Heart right ventricle (tissue), 16 donors: ENCODE measurements around the gene SMAP1. TPM values are rescaled to one million over a fixed set of nuclear protein-coding genes. Genes with fewer than 3 reads are reported as not detected.

Source experiments
- ATAC-seq, 8 donors: fragments of 200-7000 bp; cut with Tn5 transposase; one replicate each; pipeline ENCODE4 v1.9.1; 2020; ENCODE audit warnings: mild to moderate bottlenecking in 8 of 8, moderate library complexity in 8 of 8, moderate number of reproducible peaks in 1 of 8
- DNase-seq, 2 donors: peaks; one replicate each; pipeline ENCODE4 v3.0.0-alpha.2; 2020
- H3K27ac ChIP-seq, 10 donors: fragments of 200-600 bp; sonication (generic) in 2 of 10; one replicate each; pipeline versions ENCODE4 v1.5.0 to v1.8.0; 2020 to 2022; ENCODE audit warnings: mild to moderate bottlenecking in 3 of 10
- H3K27me3 ChIP-seq, 7 donors: fragments of 200-600 bp; one replicate each; pipeline ENCODE4 v1.8.0; 2021 to 2022; ENCODE audit warnings: mild to moderate bottlenecking in 2 of 7
- H3K36me3 ChIP-seq, 9 donors: fragments of 200-600 bp; sonication (generic) in 1 of 9; one replicate each; pipeline versions ENCODE4 v1.5.0 to v1.8.0; 2020 to 2022; ENCODE audit warnings: mild to moderate bottlenecking in 2 of 9
- H3K4me1 ChIP-seq, 9 donors: fragments of 200-600 bp; sonication (generic) in 1 of 9; one replicate each; pipeline versions ENCODE4 v1.5.0 to v1.8.0; 2020 to 2022; ENCODE audit warnings: mild to moderate bottlenecking in 4 of 9
- H3K4me3 ChIP-seq, 10 donors: fragments of 200-600 bp; sonication (generic) in 2 of 10; one replicate each; pipeline versions ENCODE4 v1.5.0 to v1.8.0; 2020 to 2022; ENCODE audit warnings: mild to moderate bottlenecking in 7 of 10, moderate library complexity in 2 of 10
- H3K9me3 ChIP-seq, 11 donors: fragments of 200-600 bp in 10 of 11; sonication (generic) in 2 of 11; one replicate each; pipeline versions ENCODE4 v1.5.0 to v1.8.0; 2013 to 2022; ENCODE audit warnings: mild to moderate bottlenecking in 2 of 11, control low read depth in 1 of 11, moderate library complexity in 1 of 11
- WGBS, 2 donors: extraction: QIAGEN DNeasy Blood & Tissue Kit; methylation state at CpG; one replicate each; pipeline ENCODE4 v1.1.7; 2013; ENCODE audit warnings: inconsistent platforms in 1 of 2; 5-methylcytosine and 5-hydroxymethylcytosine counted together
- intact Hi-C, 10 donors: fragments of 100-400 bp; cut with DNase I; formaldehyde crosslinking; loops; one replicate each; pipeline versions ENCODE4 v1.11.1 to v1.14.2; 2022
- polyA plus RNA-seq, 2 donors: library from polyadenylated mRNA; stranded (reverse); fragments of 200-250 nt; gene quantifications; one replicate each; pipeline ENCODE4 v1.2.3, GENCODE V29; 2013
- total RNA-seq, 10 donors: library from RNA; stranded (reverse); fragmentation: NEBNext Ultra II Directional in 3 of 10; extraction: Animal tissue kit (Norgen Biotek cat#: 25700) in 3 of 10; gene quantifications; one replicate each; pipeline versions ENCODE4 v1.2.1 to v1.2.4, GENCODE V29; 2021 to 2023
- TF ChIP-seq, protein P1 (sequence below), 9 donors: fragments of 200-600 bp; sonication (generic) in 2 of 9; IDR thresholded peaks; one replicate each; pipeline versions ENCODE4 v1.5.0 to v1.8.0; 2021 to 2022; ENCODE audit warnings: antibody characterized with exemption in 9 of 9, mild to moderate bottlenecking in 5 of 9, moderate library complexity in 1 of 9
- donor health status: Arrhythmogenic right ventricular cardiomyopathy.
- donor health status: ischemic (EF 13 %, LVEDD 7.1; RV severe dilation, severe dysfunction).
- donor health status: healthy with polysubstance abuse.
- donor health status: DM: no; HTN: yes; CAD: no.
- donor health status: DM: no; HTN: no; CAD: no.
- donor health status: ischemic (EF 25% LVEDD 6.9; RV normal size, moderate dysfunction).
- donor health status: ischemic (EF 25% LVEDD 5.7; RV mildly dilated, moderate dysfunction).
- donor health status: healthy.
- donor health status: DM: yes; HTN: yes; CAD: no.
- donor health status: Ischemic cardiomyopathy.
- donor health status: ischemic (EF 35%, LVEDD 5.7; RV mildly dilated, moderate dysfunction).
- donor health status: nonischemic (EF 11% LVEDD 7.7; RV severe dilation, severe dysfunction).
- donor health status: DM: yes; HTN: yes; CAD: no.
- donor health status: PGD.
- donor health status: ischemic (EF 29% LVEDD 5.4; RV normal size, mild dysfunction).
- donor health status: nonischemic (EF 23%, LVEDD 6.1; RV moderate dilation, normal function).

The SMAP1 gene
- total and polyA plus RNA-seq, 12 donors, result 12.8 to 36.3 (median 30.3) TPM

DNA sequence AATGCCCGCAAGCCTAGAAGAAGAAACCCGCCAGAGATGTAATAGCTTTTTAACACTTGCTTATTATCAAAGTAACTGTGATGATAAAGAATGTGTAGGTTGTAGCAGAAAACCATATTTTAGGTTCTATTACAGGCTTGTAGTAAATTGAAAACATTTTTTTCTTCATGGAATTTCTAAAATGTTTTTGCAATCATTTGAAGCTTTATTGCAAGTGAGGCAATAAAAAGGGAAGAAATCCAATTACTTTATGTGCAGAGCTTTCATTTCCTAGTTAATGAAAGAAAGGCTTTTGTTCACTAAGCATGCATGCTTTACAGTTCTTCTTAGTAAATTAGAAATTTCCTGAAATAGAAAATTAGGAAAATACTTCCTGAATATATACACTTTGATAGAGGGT is 154.1 kb downstream of the SMAP1 start:
- Histone ChIP-seq H3K27me3 (no peaks in the 10 kb centered on the region), H3K4me3 (no peak overlapping the region), H3K27ac (no peak overlapping the region), H3K9me3 (peaks cover 0 to 15% (median 0%) of the 10 kb centered on the region in 11 donors), H3K36me3 (no peaks in the 10 kb centered on the region), H3K4me1 (peaks cover 0 to 6% (median 0%) of the 10 kb centered on the region in 9 donors)
- 92 to 96% methylated on average over 2 of the region's 2 CpGs for WGBS, 2 donors
- intact Hi-C loops, result no loop called here
- DNase-seq, result no peak
- ATAC-seq, result no peak
- TF ChIP-seq, protein P1, sequence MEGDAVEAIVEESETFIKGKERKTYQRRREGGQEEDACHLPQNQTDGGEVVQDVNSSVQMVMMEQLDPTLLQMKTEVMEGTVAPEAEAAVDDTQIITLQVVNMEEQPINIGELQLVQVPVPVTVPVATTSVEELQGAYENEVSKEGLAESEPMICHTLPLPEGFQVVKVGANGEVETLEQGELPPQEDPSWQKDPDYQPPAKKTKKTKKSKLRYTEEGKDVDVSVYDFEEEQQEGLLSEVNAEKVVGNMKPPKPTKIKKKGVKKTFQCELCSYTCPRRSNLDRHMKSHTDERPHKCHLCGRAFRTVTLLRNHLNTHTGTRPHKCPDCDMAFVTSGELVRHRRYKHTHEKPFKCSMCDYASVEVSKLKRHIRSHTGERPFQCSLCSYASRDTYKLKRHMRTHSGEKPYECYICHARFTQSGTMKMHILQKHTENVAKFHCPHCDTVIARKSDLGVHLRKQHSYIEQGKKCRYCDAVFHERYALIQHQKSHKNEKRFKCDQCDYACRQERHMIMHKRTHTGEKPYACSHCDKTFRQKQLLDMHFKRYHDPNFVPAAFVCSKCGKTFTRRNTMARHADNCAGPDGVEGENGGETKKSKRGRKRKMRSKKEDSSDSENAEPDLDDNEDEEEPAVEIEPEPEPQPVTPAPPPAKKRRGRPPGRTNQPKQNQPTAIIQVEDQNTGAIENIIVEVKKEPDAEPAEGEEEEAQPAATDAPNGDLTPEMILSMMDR (IDR thresholded peaks at IDR 0.05), result no peak

DNA sequence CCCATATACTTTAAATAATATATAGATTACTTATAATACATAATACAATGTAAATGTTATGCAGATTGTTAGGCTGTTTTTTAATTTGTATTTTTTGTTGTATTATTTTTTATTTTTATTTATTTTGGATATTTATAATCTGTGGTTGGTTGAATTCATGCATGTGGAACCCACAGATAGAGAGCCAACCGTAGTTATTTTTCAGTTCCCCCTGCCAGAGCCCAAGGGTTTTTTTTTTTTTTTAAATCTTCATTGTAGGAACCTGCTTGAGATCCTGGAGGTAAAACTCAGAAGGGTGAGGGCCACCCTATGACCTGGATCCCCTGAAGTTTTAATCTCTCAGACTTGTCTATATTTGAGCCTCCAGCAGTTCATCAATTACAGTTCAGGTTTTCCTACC is 156.0 kb downstream of the SMAP1 start:
- Histone ChIP-seq H3K4me3 (no peak overlapping the region), H3K9me3 (peaks cover 0 to 15% (median 0%) of the 10 kb centered on the region in 11 donors), H3K27ac (no peak overlapping the region), H3K36me3 (no peaks in the 10 kb centered on the region), H3K4me1 (peaks cover 0 to 6% (median 0%) of the 10 kb centered on the region in 9 donors), H3K27me3 (no peaks in the 10 kb centered on the region)
- no peak for DNase-seq
- ATAC-seq, result no peak
- intact Hi-C loops, result no loop called here
- 90 to 92% methylated on average over 1 of the region's 1 CpG for WGBS, 2 donors
- TF ChIP-seq, protein P1 (IDR thresholded peaks at IDR 0.05), result no peak

DNA sequence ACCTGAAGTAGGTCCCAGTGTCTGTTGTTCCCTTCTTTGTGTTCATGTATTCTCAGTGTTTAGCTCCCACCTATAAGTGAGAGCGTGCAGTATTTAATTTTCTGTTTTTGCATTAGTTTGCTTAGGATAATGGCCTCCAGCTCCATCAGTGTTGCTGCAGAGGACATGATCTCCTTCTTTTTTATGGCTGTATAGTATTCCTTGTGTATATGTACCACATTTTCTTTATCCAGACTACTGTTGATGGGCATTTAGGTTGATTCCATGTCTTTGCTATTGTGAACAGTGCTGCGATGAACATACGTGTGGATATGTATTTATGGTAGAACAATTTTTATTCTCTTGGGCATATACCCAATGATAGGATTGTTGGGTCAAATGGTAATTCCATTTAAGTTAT is 163.7 kb downstream of the SMAP1 start:
- peaks cover 0 to 11% (median 0%) of the 10 kb centered on the region in 9 donors for H3K4me1 ChIP-seq
- WGBS, 2 donors, result 98 to 100% methylated on average over 3 of the region's 3 CpGs
- H3K4me3 ChIP-seq, result no peak overlapping the region
- H3K9me3 ChIP-seq, result peaks cover 0 to 11% (median 0%) of the 10 kb centered on the region in 11 donors
- no peak for DNase-seq
- intact Hi-C loops, result no loop called here
- no peak for ATAC-seq
- no peaks in the 10 kb centered on the region for H3K36me3 ChIP-seq
- TF ChIP-seq, protein P1 (IDR thresholded peaks at IDR 0.05), result no peak
- H3K27me3 ChIP-seq, result no peaks in the 10 kb centered on the region
- H3K27ac ChIP-seq, result no peak overlapping the region

DNA sequence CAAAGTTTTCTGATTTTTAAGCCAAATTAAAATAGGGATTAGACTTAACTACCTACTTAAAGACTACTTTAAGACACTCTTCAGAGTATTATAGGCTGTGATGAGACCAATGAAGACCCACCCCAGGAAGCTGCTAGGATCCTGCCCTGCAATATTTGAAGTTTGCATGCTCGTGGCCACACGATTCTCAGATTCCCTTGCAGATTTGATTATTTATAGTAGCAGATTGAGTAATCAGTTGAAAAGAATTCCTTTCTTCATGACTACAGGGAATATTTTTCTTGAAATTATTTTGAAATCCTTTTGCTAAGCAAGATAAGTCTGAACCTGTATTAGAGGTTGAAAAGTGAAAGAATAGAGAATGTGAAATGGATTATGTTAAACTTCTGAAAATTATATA is 166.8 kb downstream of the SMAP1 start:
- Histone ChIP-seq H3K27ac (no peak overlapping the region), H3K36me3 (peaks cover 0 to 10% (median 0%) of the 10 kb centered on the region in 9 donors), H3K4me3 (no peak overlapping the region), H3K27me3 (no peaks in the 10 kb centered on the region), H3K9me3 (peaks cover 0 to 11% (median 0%) of the 10 kb centered on the region in 11 donors), H3K4me1 (peaks cover 0 to 11% (median 0%) of the 10 kb centered on the region in 9 donors)
- TF ChIP-seq, protein P1 (IDR thresholded peaks at IDR 0.05), result no peak
- intact Hi-C loops, result no loop called here
- 47 to 50% methylated on average over 2 of the region's 2 CpGs for WGBS, 2 donors
- no peak for ATAC-seq
- DNase-seq, result no peak
